PC-3 (cell line): Measurements from ENCODE around the gene FAM234A. TPM values are rescaled to one million over a fixed set of nuclear protein-coding genes. Genes with fewer than 3 reads are reported as not detected.
A peak's percentile ranks its signal among the peaks of the same experiment; 100 is the strongest.

ENCODE experiments used
- ATAC-seq: fragments of 200-7000 bp; cut with Tn5 transposase; 2 replicates; pipeline ENCODE4 v1.9.1; 2020; ENCODE audit warnings: mild to moderate bottlenecking, moderate library complexity
- BruUV-seq: library from RNA; stranded (reverse); fragments of 400-500 nt; replicated peaks from 2 replicates; lab custom pipeline; 2021; lab: Mats Ljungman, UMichigan
- CTCF ChIA-PET: fragments of 300-600 bp; sonication (Branson Sonifier 250); formaldehyde crosslinking; loops from one replicate; lab custom pipeline; 2022; ENCODE audit warnings: antibody characterized with exemption; lab: Charles Lee
- POLR2A ChIA-PET: fragments of 300-600 bp; sonication (Branson Sonifier 250); formaldehyde crosslinking; loops from one replicate; lab custom pipeline; 2022; ENCODE audit warnings: antibody characterized with exemption; ENCODE audit not compliant: unreplicated experiment; lab: Charles Lee
- DNase-seq: peaks from one replicate; pipeline ENCODE4 v3.0.0-alpha.2; 2015
- H2AFZ ChIP-seq: fragments of 300-600 bp; sonication (generic); 2 replicates; pipeline ENCODE4 v1.6.0; 2016; ENCODE audit warnings: antibody characterized with exemption, low read length
- H3F3A ChIP-seq: fragments of 300-600 bp; sonication (generic); one replicate; pipeline ENCODE4 v1.6.0; 2017; ENCODE audit warnings: antibody characterized with exemption, low read length, control low read depth, mild to moderate bottlenecking; ENCODE audit not compliant: unreplicated experiment
- H3K27ac ChIP-seq: fragments of 300-600 bp; sonication (generic); 2 replicates; pipeline ENCODE4 v1.5.1; 2016; ENCODE audit warnings: mild to moderate bottlenecking, low read length
- H3K27me3 ChIP-seq: fragments of 300-600 bp; sonication (generic); 2 replicates; pipeline ENCODE4 v1.6.1; 2016; ENCODE audit warnings: low read length, mixed read lengths
- H3K36me3 ChIP-seq: fragments of 300-600 bp; sonication (generic); 2 replicates; pipeline ENCODE4 v1.6.1; 2016; ENCODE audit warnings: low read depth, mixed run types, low read length, mixed read lengths
- H3K4me1 ChIP-seq: fragments of 300-600 bp; sonication (generic); 2 replicates; pipeline ENCODE4 v1.5.1; 2016; ENCODE audit warnings: low read length; ENCODE audit not compliant: insufficient read depth
- H3K4me2 ChIP-seq: fragments of 300-600 bp; sonication (generic); 2 replicates; pipeline ENCODE4 v1.6.0; 2016; ENCODE audit warnings: low read length
- H3K4me3 ChIP-seq: fragments of 300-600 bp; sonication (generic); 2 replicates; pipeline ENCODE4 v1.5.1; 2016; ENCODE audit warnings: mild to moderate bottlenecking, low read length, mixed read lengths
- H3K79me2 ChIP-seq: fragments of 300-600 bp; sonication (generic); 2 replicates; pipeline ENCODE4 v1.6.1; 2017; ENCODE audit warnings: low read length, mixed read lengths
- H3K9ac ChIP-seq: fragments of 300-600 bp; sonication (generic); 2 replicates; pipeline ENCODE4 v1.6.0; 2016; ENCODE audit warnings: mild to moderate bottlenecking, low read length
- H3K9me2 ChIP-seq: fragments of 300-600 bp; sonication (generic); replicated peaks from 2 replicates; pipeline ENCODE4 v1.6.1; 2016; ENCODE audit warnings: mixed run types, low read length, mixed read lengths
- H3K9me3 ChIP-seq: fragments of 300-600 bp; sonication (generic); 2 replicates; pipeline ENCODE4 v1.6.1; 2016; ENCODE audit warnings: low read length, mixed read lengths
- H4K20me1 ChIP-seq: fragments of 300-600 bp; sonication (generic); 2 replicates; pipeline ENCODE4 v1.6.1; 2016; ENCODE audit warnings: low read length, mixed read lengths
- EZH2 ChIP-seq: fragments of 300-600 bp; sonication (generic); IDR thresholded peaks from one replicate; pipeline ENCODE4 v1.6.1; 2017; ENCODE audit warnings: antibody characterized with exemption, mild to moderate bottlenecking, low read length; ENCODE audit not compliant: unreplicated experiment
- EZH2phosphoT487 ChIP-seq: fragments of 300-600 bp; sonication (generic); IDR thresholded peaks from 2 replicates; pipeline ENCODE4 v1.6.1; 2018; ENCODE audit warnings: mild to moderate bottlenecking, antibody characterized with exemption, low read length, borderline replicate concordance
- intact Hi-C: fragments of 100-400 bp; cut with micrococcal nuclease; formaldehyde crosslinking; loops from 2 replicates; pipeline ENCODE4 v1.9.0; 2023
- total RNA-seq: library from RNA; depleted of rRNA; stranded (reverse); fragments of >200 nt; gene quantifications from 2 replicates; pipeline ENCODE4 v1.2.3, GENCODE V29; 2014
- TF ChIP-seq, protein P1 (sequence below): fragments of 300-600 bp; sonication (generic); conservative IDR thresholded peaks from 2 replicates; pipeline ENCODE4 v1.5.1; 2017; ENCODE audit warnings: antibody characterized with exemption, low read depth, mild to moderate bottlenecking, low read length

FAM234A gene
- total RNA-seq, 1 experiment from 2014 or later: 31.4 TPM

DNA sequence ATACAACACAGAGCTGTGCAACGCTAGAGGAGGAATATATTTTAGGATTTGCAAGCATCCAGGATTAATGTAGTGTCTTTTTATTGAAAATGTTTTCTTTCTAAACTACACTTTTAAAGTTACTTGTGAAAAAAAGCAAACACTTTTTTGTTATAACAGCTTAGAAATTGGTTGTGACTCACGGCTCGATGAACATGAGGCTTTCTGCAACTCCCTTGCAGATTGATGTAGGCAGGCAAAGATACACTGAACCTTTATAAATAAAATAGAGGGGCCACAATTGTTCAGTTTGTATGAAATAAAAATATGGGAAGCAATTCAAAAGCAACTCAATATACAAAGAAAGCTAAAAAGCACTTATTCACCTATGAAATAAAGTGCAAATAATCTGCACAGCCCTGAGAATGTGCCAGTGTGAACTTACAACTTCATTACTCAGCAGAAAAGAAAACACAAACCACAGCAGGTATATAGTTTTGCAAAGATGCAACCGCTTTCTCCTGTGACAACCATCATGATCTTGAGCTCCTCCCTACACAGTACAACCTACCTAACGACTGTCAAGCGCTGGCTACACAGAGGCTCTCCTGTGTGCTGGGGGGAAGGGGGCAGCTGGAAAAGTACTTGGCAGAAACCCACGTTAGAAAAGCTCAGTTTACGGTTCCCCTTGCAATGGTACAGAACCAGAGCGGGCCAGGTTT lies 6.3 kb upstream of the FAM234A start:
- BruUV-seq: TSS peak; percentile 40
- Histone ChIP-seq H3K9me3 (no peaks in the 10 kb centered on the region), H3K9me2 (no peaks in the 10 kb centered on the region), H3K27ac (peak overlapping the region; percentile 59), H3K36me3 (peaks cover 25% of the 10 kb centered on the region), H3K79me2 (peaks cover 47% of the 10 kb centered on the region), H3F3A (no peaks in the 10 kb centered on the region), H3K27me3 (no peaks in the 10 kb centered on the region), H3K4me2 (peak overlapping the region; percentile 91), H3K4me3 (peak overlapping the region; percentile 99), H3K9ac (peak overlapping the region; percentile 96), H2AFZ (peak overlapping the region; percentile 86; the same call in 1 of the 2 replicates), H4K20me1 (peaks cover 28% of the 10 kb centered on the region), H3K4me1 (peaks cover 25% of the 10 kb centered on the region)
- ATAC-seq (peak; percentile 35), DNase-seq (peak; percentile 5)
- ChIA-PET CTCF (interaction anchor here (0.5 to 0.9 kb wide), 3 partner anchors 34 to 134 kb away, joined by 3 read pairs; no protein-coding TSS in a partner anchor), POLR2A (no interaction called here)
- intact Hi-C loops: no loop called here
- no peak for TF ChIP-seq EZH2
- no peak for TF ChIP-seq EZH2phosphoT487
- TF ChIP-seq, protein P1, sequence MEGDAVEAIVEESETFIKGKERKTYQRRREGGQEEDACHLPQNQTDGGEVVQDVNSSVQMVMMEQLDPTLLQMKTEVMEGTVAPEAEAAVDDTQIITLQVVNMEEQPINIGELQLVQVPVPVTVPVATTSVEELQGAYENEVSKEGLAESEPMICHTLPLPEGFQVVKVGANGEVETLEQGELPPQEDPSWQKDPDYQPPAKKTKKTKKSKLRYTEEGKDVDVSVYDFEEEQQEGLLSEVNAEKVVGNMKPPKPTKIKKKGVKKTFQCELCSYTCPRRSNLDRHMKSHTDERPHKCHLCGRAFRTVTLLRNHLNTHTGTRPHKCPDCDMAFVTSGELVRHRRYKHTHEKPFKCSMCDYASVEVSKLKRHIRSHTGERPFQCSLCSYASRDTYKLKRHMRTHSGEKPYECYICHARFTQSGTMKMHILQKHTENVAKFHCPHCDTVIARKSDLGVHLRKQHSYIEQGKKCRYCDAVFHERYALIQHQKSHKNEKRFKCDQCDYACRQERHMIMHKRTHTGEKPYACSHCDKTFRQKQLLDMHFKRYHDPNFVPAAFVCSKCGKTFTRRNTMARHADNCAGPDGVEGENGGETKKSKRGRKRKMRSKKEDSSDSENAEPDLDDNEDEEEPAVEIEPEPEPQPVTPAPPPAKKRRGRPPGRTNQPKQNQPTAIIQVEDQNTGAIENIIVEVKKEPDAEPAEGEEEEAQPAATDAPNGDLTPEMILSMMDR: no peak

DNA sequence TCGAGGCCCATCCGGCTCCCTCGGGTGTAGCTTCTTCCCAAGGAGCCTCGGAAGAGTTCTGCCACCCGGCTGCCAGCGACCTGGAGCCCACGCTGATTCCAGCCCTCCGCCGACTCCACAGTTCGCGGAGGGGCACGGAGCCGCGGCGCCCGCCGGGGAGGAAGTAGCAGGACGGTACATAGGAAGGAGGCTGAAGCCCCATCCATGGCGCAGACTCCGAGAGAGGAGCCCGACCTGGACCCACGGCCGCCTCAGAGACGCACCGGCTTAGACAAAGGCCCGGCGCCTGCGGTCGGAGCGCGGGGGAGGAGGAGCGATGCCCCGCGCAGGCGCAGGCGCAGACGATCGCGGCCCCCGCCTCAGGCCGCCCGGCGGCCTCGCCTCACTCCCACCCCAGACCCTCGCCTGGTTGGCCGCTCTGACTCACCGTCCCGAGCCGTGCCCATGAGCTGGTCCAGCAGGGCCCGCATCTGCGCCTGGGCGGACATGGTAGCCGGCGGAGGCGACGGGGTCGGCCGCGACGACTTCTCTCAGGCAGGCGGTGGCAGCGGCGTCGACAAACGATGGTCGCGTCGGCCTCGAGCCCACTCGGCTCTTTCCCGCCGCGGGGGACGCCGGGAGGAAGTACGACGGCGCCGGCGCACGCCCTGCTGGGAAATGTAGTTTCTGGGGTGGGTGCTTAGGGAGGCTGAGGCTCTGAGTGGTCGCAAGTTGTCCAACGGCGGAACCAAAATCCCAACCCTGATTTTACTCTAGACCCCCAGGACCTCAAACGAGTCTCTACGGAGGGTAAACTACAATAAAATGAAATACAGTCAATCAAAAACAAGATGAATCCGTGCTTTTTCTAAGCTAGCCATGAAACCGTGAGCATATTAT lies 5.5 kb upstream of the FAM234A start, which contains the start of gene LUC7L:
TSS of gene LUC7L (minus strand) at position 598 of the 879 bp plus-strand sequence. CDS start at position 488, 110 bp downstream.
- H3K9ac ChIP-seq: peak within 1 kb of the TSS; percentile 96
- BruUV-seq: TSS peak; percentile 50
- DNase-seq: peak; percentile 81
- H3K36me3 ChIP-seq: peaks cover 25% of the 10 kb centered on the region
- peak; percentile 91 for ATAC-seq
- peaks cover 28% of the 10 kb centered on the region for H4K20me1 ChIP-seq
- no peaks in the 10 kb centered on the region for H3F3A ChIP-seq
- H3K79me2 ChIP-seq: peaks cover 43% of the 10 kb centered on the region
- TF ChIP-seq, protein P1: no peak
- intact Hi-C loops: no loop called here
- peak within 1 kb of the TSS; percentile 91 for H3K4me2 ChIP-seq
- POLR2A ChIA-PET: interaction anchor here (0.6 kb wide), 1 partner anchor 123 kb away, joined by 3 read pairs; the partner anchor contains the start of gene AXIN1
- H3K9me3 ChIP-seq: no peaks in the 10 kb centered on the region
- peak within 1 kb of the TSS; percentile 86 for H2AFZ ChIP-seq
- peak within 1 kb of the TSS; percentile 99 for H3K4me3 ChIP-seq
- H3K27me3 ChIP-seq: no peaks in the 10 kb centered on the region
- CTCF ChIA-PET: interaction anchor here (0.9 kb wide), 1 partner anchor 122 kb away, joined by 3 read pairs; no protein-coding TSS in a partner anchor
- no peaks in the 10 kb centered on the region for H3K9me2 ChIP-seq
- peaks cover 25% of the 10 kb centered on the region for H3K4me1 ChIP-seq
- peak within 1 kb of the TSS; percentile 59 for H3K27ac ChIP-seq
